Mucosa of descending colon (tissue), 3 donors: Measurements from ENCODE around the gene NPAS3. TPM values are rescaled to one million over a fixed set of nuclear protein-coding genes. Genes with fewer than 3 reads are reported as not detected.

ENCODE experiments used
- ATAC-seq: fragments of 200-7000 bp; cut with Tn5 transposase; one replicate; pipeline ENCODE4 v1.9.1; 2020; ENCODE audit warnings: mild to moderate bottlenecking, moderate library complexity
- DNase-seq, 3 donors: peaks; one replicate each; pipeline ENCODE4 v3.0.0-alpha.2; 2020
- H3K36me3 ChIP-seq: fragments of 200-600 bp; one replicate; pipeline ENCODE4 v1.8.0; 2021; ENCODE audit warnings: low read depth, mild to moderate bottlenecking
- H3K4me1 ChIP-seq: fragments of 200-600 bp; one replicate; pipeline ENCODE4 v1.8.0; 2021; ENCODE audit warnings: low read depth, mild to moderate bottlenecking
- H3K4me3 ChIP-seq: fragments of 200-600 bp; one replicate; pipeline ENCODE4 v1.8.0; 2021; ENCODE audit warnings: mild to moderate bottlenecking
- H3K9me3 ChIP-seq: fragments of 200-600 bp; one replicate; pipeline ENCODE4 v1.8.0; 2021; ENCODE audit warnings: mild to moderate bottlenecking
- CTCF ChIP-seq: fragments of 200-600 bp; IDR thresholded peaks from one replicate; pipeline ENCODE4 v1.8.0; 2022; ENCODE audit warnings: antibody characterized with exemption, mild to moderate bottlenecking
- intact Hi-C, 2 donors: fragments of 100-400 bp; cut with DNase I in 1 of 2; cut with micrococcal nuclease in 1 of 2; formaldehyde crosslinking; loops; one replicate each; pipeline versions ENCODE4 v1.11.0 to v1.11.1; 2022; cut with DNase I, micrococcal nuclease
- total RNA-seq, 3 donors: library from RNA; stranded (reverse); fragmentation: NEBNext Ultra II Directional in 2 of 3; extraction: Animal tissue kit (Norgen Biotek cat#: 25700) in 2 of 3; gene quantifications; one replicate each; pipeline versions ENCODE4 v1.2.1 to v1.2.4, GENCODE V29; 2021 to 2023
- donor health status: DM: no; HTN: no; CAD: no; lungs with moderate emphysema.
- donor health status: DM: no; HTN: no; CAD: no.
- donor health status: DM: no; HTN: yes; CAD: no.

The NPAS3 gene
- total RNA-seq, 3 donors from 2014 or later = 0.65 to 9.7 (median 2.0) TPM

DNA sequence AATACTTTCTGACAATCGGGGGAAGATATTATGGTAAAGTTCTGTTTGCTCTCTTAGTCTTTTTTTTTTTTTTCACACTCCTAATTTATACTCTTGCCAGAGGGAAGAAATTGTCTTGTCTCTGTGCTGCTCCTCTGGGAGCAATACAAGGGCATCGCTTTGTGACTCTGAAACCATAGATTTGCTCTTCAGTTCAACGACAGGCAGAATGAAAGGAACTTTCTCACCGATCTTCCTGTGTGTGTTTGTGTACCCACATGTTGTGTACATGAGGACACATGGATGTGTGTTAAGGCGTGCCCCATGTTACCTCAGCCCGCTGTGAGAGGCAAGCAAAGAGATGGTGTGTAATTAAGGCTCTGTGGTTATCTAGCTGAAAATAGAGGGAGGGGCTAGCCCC is 554.6 kb downstream of the NPAS3 start:
- no peak overlapping the region for H3K4me3 ChIP-seq
- no peaks in the 10 kb centered on the region for H3K36me3 ChIP-seq
- no peak for TF ChIP-seq CTCF
- ATAC-seq (no peak), DNase-seq (no peak)
- H3K4me1 ChIP-seq = no peaks in the 10 kb centered on the region
- intact Hi-C loops = no loop called here
- peaks cover 6% of the 10 kb centered on the region for H3K9me3 ChIP-seq

DNA sequence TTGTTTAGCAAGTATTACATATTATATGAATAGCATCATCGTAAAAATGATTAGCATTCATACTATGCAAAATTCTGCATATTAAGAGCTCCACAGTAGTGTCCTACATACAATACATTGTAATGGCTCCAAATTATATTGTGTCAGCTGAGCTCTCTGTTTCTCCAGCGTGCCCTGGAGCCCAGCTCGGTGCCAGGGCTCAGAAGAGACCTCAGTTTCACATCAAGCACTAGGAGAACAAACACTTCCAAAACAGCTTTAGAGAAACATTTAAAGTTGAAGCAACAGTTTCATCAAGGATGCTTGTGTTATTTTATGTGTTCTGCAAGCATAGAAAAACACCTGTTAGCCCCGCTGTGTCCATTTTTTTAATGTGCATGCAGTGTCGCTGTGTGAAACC is 555.3 kb downstream of the NPAS3 start:
- Histone ChIP-seq H3K4me1 (no peaks in the 10 kb centered on the region), H3K4me3 (no peak overlapping the region), H3K9me3 (peaks cover 6% of the 10 kb centered on the region), H3K36me3 (no peaks in the 10 kb centered on the region)
- no peak for TF ChIP-seq CTCF
- DNase-seq = no peak
- intact Hi-C loops = no loop called here
- no peak for ATAC-seq

DNA sequence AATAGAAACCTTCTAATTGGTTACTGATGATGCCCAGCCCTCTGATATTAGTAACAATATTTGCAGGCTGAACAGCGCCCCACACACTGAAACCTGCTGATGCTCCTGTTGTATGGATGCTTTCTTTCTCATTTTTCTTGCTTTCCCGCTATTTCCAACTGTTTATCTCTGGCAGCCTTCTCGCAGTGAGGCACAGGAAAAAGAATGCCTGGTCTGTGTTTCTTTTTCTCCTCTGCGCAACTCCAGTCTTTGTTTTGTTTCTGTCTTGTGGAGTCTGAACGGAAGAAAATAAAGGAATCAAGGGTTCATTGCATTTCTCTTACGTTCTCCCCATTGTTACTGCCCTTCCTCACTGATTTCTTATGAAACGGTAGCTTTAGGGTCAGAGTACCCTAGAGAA is 561.0 kb downstream of the NPAS3 start:
- TF ChIP-seq CTCF = no peak
- no peak for DNase-seq

DNA sequence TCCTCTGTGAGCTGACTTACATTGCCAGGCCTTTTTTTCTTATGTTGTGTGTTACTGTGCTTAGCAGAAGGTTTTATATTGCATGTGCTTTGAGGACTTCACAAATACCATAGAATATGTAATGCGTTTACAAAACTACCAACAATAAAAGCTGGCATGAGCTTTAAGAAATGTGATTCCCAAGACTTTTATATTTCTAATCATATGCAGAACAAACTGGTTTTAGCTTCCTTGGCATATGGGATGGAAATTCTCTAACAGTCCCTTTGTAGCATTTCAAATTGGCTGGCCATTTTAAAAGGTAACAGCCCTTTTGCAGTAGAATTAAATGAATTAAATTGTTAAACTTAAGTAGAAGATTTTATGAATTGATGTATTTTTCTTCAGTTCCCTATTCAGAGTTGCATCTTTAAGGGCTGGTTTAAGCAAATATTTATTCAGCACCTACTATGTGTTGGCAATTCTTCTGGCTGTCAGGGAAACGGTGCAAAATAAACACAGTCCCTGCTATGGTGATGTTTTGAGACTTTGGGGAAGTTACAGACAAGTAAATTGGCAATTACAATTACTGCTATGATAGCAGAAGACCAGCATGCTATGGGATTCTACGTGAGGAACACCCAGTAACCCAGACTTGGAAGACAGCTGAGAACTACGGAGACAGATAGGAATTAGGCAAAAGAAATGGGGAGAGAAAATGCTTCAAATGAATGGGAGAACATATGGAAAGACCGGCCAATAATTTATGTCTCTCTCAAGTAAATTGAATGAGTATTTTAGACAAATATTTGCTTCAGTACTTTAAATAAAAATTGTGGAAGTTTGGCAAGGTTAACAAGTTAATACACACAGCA is 565.8 kb downstream of the NPAS3 start:
- intact Hi-C loops = no loop called here
- H3K9me3 ChIP-seq = no peaks in the 10 kb centered on the region
- H3K36me3 ChIP-seq = no peaks in the 10 kb centered on the region
- DNase-seq (no peak), ATAC-seq (no peak)
- no peaks in the 10 kb centered on the region for H3K4me1 ChIP-seq
- no peak overlapping the region for H3K4me3 ChIP-seq
- no peak for TF ChIP-seq CTCF

More for the DNA sequence above, 561.0 kb downstream of the NPAS3 start:
- no peaks in the 10 kb centered on the region for H3K36me3 ChIP-seq
- no peak overlapping the region for H3K4me3 ChIP-seq
- ATAC-seq = no peak
- peaks cover 6% of the 10 kb centered on the region for H3K9me3 ChIP-seq
- intact Hi-C loops = no loop called here
- no peaks in the 10 kb centered on the region for H3K4me1 ChIP-seq

- TF ChIP-seq CTCF = no peak
- Histone ChIP-seq H3K4me1 (peaks cover 3% of the 10 kb centered on the region), H3K4me3 (no peak overlapping the region), H3K9me3 (no peaks in the 10 kb centered on the region), H3K36me3 (no peaks in the 10 kb centered on the region)
- ATAC-seq (no peak), DNase-seq (no peak)
- intact Hi-C loops = no loop called here
Measured at GRCh38 chr14:33505266-33505962, 566.7 kb downstream of the NPAS3 start.
